Activated CD8-positive, alpha-beta memory T cell treated with anti-CD3 and anti-CD28 coated beads, Interleukin-2, amount 50 U/mL, for 1 hour (primary cell): ENCODE measurements around the gene MCRS1.
"Not testable (repeated sequence)": the region's sequence is repeated elsewhere in the genome, so short reads cannot be mapped to it uniquely, and the experiment has no call there.

Experiments
- DNase-seq: peaks from one replicate; pipeline ENCODE4 v3.0.0-alpha.2; 2020; ENCODE audit errors: extremely low read depth

The MCRS1 gene, protein sequence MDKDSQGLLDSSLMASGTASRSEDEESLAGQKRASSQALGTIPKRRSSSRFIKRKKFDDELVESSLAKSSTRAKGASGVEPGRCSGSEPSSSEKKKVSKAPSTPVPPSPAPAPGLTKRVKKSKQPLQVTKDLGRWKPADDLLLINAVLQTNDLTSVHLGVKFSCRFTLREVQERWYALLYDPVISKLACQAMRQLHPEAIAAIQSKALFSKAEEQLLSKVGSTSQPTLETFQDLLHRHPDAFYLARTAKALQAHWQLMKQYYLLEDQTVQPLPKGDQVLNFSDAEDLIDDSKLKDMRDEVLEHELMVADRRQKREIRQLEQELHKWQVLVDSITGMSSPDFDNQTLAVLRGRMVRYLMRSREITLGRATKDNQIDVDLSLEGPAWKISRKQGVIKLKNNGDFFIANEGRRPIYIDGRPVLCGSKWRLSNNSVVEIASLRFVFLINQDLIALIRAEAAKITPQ

DNA sequence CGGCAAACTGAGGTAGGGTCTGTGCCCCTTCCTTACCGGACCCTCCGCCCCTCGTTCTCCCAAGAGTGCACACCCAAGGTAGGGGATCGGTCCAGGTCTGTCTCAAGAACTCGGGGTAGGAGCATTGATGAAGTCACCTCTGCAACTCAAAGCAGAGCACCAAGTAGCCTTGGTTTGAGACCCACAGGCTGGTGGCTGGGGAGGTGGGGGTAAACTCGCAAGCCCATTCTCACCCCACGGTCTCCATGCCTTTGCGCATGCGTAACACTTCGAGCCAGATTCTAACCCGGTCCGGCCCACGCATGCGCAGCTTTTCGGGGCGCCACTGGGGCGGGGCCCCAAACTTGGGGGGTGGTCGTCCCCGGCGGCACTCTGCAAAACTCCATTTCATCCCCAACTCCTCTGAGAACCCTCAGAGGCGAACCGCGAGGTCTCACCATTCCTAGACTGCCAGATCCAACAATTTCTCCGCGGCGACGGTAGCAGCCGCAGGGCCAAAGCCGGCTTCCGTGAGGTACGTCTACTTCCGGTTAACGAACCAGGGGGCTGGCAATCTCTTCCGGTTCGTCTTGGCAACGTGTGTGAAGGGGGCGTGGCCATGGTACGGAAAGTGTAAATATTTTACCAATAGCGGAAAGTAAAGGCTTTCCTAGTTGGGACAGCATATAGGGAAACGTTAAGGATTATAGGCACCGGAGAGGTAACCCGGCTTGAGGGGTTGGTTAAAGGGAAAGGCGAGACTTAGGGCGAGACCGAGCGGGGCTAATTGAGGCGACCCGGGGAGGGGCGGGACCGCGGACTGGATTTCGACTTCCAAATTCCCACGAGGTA is at the start of gene MCRS1:
Gene MCRS1 (minus strand): TSS at position 532 of the 831 bp plus-strand sequence. CDS start 1,411 bp downstream, outside the sequence.
- DNase-seq = peak; percentile 89

DNA sequence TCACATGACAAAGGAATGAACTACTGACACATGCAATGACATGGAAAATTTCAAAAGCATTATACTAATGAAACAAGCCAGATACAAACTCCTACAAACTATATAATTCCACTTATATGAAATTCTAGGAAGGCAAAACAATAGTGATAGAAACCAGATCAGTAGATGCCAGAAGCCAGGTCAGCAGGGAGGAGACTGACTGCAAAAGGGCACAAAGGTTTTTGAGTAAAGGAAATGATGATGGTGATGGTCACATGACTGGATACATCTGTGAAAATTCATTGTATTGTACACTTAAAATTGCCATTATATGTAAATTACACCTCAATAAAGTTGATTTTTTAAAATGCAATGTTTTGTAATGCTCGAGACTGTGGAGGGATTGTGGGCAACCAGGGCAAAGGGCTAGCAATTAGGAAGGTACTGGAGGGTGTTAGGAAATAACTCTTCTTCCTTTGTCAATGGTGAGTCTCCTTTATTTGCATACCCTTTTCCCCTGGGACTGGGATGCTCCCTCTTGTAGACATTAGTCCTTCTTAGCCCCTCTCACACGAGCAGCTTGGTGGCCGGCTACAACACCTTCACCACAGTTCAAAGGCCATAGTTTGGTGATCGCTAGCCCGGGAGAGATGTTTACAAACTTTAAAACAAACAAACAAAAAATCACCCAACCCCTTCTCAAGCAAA is 48.7 kb upstream of the MCRS1 start:
- no peak for DNase-seq

DNA sequence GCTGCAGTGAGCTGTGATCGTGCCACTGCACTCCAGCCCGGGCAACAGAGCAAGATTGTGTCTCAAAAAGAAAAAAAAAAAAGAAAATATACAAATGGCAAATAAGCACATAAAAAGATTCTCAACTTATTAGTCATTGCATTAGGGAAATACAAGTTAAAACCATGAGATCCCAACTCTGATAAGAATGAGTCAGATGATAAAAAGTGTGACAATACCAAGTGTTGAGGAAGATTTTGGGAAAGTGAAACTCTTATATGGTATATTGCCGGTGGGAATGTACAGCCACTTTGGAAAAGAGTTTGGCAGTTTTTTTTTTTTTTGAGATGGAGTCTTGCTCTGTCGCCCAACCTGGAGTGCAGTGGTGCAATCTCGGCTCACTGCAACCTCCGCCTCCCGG is 47.8 kb upstream of the MCRS1 start:
- DNase-seq = no peak

DNA sequence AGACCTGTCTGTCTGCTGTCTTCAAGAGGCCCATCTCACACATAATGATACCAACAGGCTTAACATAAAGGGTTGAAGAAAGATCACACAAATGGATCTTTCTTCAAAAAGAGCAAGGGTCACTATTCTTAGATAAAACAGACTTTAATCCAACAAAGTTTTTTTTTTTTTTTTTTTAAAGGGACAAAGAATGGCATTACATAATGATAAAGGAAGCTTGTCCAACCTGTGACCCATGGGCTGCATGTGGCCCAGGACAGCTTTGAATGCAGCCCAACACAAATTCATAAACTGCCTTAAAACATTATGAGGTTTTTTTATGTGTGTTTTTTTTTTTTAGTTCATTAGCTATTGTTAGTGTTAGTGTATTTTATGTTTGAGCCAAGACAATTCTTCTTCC is 44.3 kb upstream of the MCRS1 start:
- DNase-seq = no peak

DNA sequence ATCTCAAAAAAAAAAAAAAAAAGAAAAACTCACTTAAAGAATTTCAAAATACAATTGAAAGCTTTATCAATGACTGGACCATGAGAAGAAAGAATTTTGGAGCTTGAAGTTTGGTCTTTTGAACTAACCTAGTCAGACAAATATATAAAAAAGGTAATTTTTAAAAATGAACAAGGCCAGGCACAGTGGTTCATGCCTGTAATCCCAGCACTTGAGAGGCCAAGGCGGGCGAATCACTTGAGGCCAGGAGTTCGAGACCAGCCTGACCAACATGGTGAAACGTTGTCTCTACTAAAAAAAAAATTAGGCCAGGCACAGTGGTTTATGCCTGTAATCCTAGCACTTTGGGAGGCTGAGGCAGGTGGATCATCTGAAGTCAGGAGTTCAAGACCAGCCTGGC is 42.8 kb upstream of the MCRS1 start:
- not testable (repeated sequence) for DNase-seq

DNA sequence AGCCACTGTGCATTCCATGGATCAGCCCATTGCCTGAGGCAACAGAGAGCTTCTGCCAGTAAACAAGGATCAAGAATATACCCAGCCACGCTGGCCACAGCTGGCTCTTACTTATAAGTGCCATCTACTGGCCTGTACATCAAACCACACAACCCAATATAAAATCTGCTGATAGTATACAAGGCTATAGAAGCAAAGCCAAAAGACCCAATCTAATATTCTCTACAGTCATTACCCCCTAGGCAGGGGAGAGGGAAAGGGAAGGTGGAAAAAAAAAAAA is 41.9 kb upstream of the MCRS1 start:
- no peak for DNase-seq

DNA sequence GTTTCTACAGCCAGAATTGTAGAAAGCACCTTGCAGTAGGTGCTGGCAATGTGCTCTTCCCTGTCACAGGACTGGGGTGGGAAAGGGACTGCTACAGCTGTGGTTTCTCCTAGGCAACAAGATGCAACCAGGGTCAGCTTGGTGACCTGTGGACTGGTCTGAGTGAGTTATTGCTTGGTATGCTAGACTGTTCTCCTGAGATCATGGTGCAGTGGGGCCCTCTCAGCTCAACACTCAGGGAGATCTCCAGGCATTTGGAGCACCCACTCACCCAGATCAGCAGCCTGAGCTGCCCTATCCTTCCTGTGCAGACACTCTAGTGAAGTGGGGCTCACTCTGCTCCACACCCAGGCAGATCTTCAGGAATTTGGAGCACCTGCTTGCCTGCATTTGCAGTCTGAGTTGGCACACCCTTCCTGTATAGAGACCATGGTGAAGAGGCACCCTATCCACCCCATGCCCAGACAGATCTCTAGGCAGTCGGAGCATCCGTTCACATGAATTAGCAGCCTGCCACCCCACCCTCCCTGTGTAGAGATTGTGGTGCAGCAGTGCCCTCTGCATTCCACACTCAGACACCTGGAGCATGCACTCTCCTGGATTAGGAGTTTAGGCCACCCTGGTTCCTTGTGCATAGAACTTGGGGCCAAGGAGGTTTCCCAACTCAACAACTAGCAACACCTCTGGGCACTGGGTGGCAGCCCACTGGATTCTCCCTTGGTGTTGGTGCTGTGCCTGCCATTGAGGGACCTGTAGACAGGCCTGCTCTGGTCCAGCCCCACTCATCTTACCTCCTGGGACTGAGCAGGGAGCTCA is 41.3 kb upstream of the MCRS1 start:
- no peak for DNase-seq

DNA sequence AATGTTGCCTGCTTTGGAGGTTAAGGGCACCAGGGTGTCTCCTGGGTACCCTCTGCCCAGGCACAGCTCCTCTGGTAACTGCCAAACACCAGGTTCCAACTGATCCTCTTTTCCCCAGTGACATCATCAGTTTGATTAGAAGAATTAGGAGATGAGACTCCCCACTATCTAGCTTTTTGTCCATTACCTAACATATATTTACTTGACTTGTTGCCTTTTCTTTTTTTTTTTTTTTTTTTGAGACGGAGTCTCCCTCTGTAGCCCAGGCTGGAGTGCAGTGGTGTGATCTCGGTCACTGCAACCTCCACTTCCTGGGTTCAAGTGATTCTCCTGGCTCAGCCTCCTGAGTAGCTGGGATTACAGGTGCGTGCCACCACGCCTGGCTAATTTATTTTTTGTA is 37.6 kb upstream of the MCRS1 start, which contains the start of gene FAM186B:
Gene FAM186B (minus strand): TSS at position 101 of the 400 bp plus-strand sequence. CDS start 162 bp downstream, outside the sequence.
- not testable (repeated sequence) for DNase-seq

DNA sequence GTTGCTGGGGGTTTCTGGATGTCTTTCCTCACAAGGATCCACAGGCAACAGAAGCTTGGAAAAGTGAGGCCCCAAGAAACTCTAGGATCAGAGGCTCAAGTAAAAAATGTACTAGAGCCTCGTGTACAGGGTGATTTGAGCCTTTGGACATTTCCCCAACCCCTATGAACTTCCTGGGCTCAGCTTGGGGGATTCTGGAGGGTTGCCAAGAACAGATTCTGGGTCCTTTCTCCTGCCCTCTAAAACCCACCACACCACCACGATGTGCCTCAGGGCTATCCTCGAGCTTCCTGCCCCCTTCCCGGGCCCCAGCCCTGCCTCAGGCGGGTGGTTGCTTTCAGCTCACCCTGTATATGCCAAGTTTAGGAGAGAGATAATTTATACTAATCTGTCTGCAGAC is 36.9 kb upstream of the MCRS1 start:
- no peak for DNase-seq

DNA sequence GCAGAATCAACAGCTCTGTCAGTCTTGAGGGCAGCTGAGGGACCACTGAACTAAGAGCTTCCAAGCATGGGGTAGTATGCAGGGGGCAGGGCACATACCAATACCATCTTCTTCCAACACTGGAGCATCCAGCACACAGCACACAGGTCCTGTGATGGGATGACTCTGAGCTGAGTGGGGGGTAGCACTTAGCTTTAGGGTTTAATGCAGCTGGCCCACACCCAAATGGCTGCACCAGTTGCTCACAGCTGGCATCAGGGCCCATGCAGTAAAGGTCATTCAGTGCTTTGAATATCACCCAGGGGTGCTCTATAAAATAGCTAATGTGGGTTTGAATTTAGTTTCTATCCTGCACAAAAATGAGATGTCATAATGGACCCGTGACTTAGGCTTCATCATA is 35.8 kb upstream of the MCRS1 start:
- DNase-seq = no peak

DNA sequence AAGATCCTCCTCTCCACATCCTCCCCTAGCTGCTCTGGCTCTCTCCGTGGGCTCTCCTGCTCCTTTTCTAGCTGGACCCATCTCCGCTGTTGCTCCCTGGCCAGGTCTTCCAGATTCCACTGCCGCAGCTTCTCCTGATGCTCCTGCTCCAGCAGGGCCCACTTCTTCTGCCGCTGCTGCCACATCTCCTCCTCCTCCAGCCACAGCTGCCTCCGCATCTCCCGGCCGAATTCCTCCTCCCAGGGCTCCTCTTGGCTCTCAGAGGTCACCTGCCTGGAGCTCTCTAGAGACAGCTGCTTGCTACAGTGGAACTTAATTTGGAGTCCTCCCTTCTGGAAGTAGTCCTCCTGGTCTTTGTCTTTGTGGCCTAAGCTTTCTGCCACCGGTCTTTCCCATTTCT is 32.0 kb upstream of the MCRS1 start:
- DNase-seq = no peak

DNA sequence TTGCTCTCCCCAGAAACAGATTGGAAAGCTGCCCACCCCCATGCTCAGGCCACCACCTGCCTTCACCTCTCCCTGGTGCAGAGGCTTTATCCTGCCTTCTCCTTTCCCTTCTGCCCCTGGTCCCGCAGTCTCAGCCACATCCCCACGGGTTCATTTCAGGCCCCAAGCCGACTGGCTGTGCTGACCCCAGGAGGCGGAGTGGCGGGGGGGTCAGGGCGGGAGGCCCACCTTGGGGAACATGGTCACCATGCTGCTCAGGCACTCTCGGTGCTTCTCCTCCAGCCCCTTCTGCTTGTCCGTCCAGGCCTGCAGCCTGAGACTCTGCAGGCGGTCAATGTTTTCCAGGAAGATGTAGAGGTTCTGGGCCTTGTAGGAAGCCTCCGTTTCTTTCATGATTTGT is 30.6 kb upstream of the MCRS1 start:
- no peak for DNase-seq

DNA sequence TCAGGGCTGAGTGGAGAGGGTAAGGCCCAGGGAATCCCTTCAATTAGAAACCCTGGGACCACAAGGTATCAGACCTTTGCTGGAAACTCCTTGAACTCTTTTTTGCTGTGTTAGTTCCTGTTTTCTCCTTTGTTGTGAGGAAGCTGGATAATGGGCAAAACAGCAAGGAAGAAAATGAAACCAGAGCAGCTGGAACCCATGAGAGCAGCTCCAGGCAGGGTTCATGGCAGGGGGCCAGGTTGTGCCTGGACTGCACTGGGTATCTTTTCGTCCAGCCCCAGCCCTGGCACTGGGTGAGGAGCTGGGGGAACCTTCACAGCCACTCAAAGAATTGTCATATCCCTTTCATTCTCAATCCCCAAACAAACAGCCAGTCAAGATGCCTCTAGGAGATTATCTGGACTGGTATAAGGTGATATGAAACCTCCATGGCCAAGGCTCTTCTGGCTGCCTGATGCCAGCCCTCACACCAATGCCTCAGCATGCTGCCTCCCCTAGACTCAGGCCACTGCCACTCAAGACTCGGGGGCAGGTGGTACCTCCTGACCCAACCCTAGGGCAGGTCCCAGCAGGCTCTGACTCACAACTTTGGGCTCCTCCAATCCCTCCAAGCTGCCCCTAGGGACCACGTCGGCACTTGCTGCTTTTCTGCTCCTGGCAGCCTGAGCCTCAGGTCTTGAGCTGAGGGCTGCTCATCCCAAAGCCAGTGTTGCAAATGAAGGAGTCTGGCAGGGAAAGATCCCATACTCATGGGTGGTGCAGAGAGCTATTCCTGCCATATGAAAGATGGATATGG is 21.0 kb upstream of the MCRS1 start:
- DNase-seq = no peak

DNA sequence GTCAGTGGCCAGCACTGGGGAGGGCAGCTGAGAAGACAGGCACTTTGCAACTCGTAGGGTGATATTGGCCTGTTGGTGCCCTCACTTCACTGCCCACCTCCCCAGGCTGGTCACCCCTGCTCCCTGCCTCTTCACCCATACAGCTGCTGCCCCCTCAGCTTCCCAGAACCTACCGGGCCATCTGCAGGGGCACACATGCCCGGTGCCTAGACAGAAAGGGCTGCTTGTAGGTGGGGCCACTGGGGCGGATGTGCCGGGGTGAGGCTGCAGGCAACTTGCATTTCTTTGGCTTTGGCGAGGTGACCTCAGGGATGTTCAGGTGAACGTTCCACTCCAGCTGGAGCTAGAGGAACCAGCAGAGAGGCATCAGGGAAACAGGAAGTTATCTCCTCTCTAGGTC is 20.3 kb upstream of the MCRS1 start:
- no peak for DNase-seq

DNA sequence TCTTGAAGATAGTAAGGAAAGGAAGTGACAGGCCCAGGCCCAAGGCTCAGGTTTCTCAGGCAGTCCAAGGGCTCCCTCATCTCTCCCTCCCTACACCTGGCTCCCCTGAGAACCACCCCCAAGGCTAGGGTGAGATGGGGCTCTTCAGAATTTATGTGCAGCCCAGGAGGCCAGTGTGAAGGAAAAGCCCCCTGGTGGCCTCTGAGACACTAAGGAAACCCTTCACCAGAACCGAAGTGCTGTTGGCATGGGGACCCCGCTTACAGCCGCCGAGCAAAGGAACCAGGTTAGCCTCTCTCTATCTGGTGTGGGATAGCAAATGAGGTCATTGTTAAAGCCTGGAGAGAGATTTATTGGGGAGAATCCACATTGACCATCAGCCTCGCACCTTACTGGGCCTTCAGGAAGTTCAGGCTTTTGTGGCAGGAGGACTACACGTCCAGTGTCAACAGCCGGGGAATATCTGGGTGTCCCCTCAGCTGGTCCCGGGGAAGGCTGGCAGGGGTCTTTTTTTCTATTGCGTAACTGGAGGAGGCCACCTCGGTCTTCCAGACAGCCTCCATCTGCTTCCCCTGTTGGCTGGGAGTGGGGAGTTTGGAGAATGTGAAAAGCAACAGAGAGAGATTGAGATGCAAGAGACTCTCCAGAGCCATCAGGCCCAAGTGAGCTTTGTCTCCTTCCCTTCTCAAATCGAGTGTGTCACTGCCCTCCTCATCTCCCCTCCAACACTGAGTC is 19.4 kb upstream of the MCRS1 start:
- no peak for DNase-seq

DNA sequence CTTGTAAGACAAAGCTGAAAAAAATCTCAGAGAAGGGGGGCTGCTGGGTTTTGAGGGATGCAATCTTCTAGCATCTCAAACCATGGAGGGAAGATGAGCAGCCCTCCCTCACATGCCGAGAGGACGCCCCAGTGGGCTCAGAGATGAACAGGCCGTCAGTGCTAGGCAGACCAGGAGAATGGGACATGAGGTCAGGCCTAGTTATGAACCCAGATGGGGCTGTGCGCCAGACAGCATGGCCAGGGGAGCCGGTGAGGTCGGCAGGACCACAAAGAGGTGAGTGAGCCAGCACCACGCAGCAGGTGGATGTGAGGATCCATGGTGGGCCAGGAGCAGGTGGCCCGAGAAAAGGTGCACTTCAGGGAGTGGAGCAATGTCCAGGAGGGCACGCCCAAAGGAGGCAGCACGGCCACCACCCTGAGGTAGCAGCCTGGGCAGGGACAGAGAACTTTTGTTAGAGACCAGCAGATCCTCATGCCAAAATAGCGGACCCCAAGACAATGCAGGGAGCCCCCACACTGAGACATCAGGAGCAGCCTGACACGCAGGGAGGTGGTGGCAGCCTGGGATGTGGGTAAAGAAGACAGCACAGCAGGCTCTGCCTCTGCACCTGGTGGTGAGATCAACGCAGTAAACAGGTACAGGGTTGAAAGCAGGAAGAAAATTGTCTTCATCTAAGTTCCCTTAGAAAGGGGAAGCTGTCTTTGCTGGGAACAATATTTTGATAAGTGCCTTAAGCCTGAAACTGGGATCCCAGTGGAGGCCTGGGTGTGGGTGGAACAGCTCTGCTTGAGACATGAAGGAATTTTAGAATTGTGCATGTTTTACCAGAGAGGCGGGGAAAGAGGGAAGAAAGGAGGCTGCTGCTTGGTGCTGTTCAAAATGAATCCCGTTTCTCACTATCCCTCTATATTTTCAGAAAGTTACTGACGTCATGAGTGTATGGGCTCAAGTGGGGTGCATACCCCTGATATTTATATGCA is 17.8 kb upstream of the MCRS1 start:
- no peak for DNase-seq

DNA sequence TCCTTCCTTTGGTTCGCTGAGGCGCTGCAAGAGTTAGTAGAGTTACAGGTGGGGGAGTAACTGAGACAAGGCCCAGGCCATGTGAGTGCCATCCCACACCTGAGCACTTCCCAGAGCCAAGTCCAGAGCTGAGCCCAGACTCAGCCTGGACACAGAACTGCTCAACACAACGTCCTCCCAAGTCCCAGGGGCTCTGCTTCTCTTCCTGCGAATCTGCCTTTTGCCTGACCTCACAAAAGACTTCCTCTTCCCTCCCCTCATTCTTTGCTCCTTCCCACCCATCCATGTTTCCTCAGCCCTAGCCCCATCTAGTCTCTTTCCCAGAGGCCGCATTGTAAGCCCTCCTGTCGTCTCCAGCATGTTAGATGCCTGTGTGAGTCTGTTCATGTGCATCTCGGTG is 16.6 kb upstream of the MCRS1 start:
- DNase-seq = no peak

DNA sequence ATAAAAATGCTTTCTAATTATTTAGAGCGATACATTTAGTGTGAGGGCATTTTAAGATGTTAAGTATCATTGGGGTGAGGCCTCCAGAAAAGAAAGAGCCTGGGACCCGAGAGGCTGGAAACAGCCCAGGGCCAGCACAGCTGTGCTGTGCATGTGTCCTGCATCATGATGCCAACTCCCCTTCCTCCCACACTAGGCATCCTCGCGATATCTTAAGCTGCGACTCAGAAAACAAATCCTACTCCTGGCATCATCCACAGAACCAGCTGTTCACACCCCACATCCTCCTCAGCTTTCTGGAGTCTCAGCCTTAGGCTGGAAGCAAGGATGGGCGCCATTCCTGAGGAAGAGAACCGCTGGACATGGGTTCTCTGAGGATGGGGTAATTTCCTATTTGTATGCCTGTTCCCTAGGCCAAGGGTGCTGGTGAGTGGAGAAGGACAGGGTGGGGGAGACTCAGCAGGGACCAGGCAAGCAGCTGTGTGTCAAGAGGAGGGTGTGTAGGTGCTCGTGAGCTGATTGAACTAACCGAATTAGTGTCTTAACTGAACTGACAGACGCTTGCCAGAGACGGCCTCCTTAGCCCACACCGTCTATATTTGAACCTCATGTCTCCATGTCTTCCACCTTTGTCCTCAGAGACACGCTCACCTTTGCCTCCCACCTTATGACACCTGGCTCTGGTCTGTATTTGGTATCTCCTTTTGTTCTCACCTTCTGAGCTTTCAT is 15.6 kb upstream of the MCRS1 start:
- no peak for DNase-seq
